NCI-H2107 treated with DMSO at 0.1 percent for 48 hours (cell line): ENCODE results near the gene GRIK1.

ENCODE experiments used
- DNase-seq: peaks from one replicate; lab custom pipeline; 2025; ENCODE audit not compliant: unreplicated experiment; lab: John Stamatoyannopoulos, UW

Gene GRIK1

DNA sequence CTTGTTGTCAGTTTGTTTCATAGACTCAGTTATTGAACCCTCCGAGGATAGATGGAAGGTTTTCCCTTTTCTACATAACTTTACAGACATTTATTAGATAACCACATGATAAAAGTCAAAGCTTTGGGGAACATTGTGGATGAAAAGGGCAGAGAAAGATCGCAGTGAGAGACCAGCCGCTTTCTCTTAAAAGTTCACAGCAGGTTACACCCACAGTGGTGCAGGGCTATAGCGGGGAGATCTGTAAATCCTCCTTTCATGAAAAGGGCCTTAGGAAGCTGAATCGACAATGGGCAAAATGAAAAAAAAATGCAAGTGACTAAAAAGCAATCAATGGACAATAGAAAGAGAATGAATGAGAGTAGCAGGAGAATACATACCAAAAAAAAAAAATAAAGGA lies 218.6 kb downstream of the GRIK1 start:
- DNase-seq, result no peak

DNA sequence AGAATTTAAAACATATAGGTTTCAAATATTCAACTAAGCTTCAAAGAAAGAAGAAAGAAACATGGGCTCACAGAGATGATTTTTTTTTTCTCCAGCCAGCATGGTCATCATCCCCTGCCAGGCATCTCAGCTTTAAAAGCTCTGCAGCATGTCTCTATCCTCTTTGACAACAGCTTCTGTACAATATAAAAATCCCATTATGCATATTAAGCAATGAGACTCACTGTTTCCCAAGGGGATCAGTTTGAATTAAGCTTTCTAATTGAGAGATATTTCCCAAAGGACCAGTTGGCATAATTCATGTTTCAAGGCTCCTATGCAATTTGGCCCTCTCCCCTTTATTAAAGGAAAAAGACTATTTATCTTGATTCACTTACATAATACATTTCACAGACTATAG lies 220.3 kb downstream of the GRIK1 start:
- DNase-seq, result no peak

DNA sequence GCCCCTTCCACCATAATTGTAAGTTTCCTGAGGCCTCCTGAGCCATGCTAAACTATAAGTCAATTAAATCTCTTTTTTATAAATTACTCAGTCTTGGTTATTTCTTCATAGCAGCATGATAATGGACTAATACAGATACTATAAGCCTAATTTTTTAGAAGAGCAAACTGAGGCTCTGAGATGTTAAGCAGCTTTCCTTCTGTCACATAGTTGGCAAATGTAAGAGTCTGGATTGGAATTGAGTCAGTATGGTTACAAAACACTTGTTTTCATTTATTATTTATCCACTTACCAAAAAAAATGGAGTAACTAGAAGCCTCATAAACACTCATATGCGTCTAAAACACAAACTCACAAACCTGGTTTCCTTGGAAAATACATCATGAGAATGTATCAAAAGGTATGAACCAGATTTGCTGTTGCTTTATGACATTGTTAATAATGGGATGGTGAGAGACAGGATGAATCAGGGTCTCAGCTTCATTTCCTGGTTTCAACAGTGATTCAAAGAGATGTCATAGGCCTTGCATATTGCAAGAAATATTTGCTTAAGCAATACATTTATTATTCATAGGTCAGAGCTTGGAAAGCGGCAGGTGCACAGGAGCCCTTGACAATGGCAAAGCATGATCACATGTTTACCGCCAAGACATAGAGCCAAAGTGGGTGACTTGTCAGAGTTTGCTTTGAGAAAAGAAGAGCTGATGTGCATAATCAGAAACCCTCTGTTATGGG lies 221.5 kb downstream of the GRIK1 start:
- no peak for DNase-seq

GRCh38 chr21:29717659-29718058 lies 222.1 kb downstream of the GRIK1 start:
- DNase-seq, result no peak

DNA sequence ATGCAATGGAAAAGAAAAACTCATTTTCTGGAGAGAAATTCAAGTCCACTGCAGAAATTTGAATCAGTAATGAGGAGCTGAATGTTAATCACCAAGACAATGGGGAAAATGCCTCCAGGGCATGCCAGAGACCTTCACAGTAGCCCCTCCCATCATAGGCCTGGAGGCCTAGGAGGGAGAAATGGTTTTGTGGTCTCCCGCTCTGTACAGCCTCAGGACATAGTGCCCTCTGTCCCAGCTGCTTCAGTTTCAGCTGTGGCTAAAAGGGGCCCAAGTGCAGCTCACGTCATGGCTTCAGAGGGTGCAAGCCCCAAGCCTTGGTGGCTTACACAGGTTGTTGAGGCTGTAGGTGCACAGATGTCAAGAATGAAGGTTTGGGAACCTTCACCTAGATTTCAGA lies 223.0 kb downstream of the GRIK1 start:
- DNase-seq, result no peak

GRCh38 chr21:29715089-29715488 lies 224.7 kb downstream of the GRIK1 start:
- DNase-seq, result no peak

DNA sequence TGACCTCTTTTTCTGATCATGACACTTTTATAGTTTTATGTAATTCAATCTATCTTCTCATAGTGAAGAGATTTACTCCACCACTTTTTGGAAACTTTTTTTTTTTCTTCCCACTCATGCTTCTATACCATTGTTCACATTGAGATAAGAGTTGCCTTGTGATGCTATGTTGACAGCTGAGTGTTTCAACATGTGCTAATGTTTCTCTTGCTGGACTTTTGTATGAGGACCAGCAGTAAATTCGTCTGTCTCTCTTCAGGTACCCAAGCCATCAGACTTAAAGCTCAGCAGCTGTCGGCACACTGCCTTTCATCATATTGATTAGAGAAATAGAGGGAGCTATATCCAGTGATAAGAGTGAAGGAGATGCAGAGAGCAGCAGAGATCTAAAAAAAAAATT lies 227.0 kb downstream of the GRIK1 start:
- no peak for DNase-seq

DNA sequence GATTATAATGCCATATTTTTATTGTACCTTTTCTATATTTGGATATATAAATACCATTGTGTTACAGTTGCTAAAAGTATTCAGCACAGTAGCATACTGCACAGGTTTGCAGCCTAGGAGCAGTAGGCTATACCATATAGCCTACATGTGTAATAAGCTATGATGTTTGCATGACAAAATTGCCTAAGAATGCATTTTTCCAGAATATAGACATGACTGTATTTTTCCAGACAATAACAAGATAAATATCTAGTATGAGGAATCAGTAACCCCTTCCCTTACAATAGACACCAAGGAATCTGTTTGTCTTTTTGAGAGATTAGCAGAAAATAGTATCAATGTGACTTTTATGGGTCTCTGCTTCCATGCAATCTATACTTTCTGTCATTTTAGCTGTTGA lies 228.6 kb downstream of the GRIK1 start:
- no peak for DNase-seq

GRCh38 chr21:29710498-29710897 lies 229.3 kb downstream of the GRIK1 start:
- DNase-seq, result no peak

- DNase-seq, result no peak
These were observed 231.4 kb downstream of the GRIK1 start for GRCh38 chr21:29708401-29708800.

- no peak for DNase-seq
These were observed 235.1 kb downstream of the GRIK1 start for GRCh38 chr21:29704719-29705118.

DNA sequence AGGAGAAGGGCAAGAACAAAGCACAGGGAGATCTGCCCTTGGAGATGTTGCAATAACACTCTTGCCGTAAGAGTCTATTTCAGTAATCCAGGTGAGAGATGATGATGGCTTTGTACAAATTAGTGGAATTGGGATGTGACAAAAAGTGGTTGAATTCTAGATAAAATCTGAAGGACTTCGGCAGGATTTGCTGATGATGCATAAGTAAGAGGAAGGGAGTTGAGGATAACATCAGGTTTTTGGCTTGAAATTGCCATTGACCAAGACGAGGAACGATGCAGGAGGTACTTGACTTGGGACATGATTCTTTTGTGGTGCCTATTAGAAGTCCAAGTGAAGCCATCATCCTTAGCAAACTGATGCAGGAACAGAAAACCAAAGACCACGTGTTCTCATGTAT lies 238.1 kb downstream of the GRIK1 start:
- no peak for DNase-seq

GRCh38 chr21:29697555-29698193 lies 242.1 kb downstream of the GRIK1 start:
- no peak for DNase-seq

DNA sequence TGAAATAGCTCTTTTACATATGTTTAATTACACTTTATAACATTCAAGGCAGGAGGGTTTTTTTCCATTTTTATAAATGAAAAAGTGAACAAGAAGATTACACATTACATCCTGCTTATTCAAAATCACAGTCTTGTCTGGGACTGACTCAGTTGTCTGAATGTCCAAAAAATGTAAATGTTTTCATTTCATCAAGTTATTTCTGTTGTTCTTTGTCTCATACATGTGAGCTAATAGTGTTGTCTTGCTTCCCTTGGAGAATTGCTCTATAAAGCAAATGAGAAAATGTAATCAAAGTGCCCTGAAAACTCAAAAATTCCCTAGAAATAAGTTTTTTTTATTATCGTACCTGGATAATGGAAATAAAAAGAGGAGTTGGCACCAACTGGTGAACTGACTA lies 242.9 kb downstream of the GRIK1 start:
- no peak for DNase-seq

- no peak for DNase-seq
These were observed 247.9 kb downstream of the GRIK1 start for GRCh38 chr21:29691616-29692491.

DNA sequence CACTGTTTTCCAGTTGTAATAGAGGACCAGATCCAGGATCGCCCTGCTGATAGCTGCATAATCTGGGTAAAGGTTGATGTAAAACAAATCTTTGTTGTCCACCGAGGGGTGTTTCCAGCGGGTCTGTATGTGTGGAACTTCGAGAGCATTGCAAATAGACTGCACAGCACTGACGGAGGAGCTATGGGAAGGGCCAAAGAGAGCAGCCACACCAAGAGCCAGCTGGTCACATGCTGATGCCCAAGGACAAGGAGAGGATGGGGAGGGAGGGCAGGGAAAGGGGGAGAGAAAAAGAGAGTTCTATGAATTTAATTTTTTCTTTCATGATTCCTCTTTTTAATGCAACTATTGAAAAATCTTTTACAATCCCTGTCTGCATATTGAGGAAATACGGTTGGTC lies 250.0 kb downstream of the GRIK1 start:
- no peak for DNase-seq

- no peak for DNase-seq
These were observed 255.7 kb downstream of the GRIK1 start for GRCh38 chr21:29684106-29684505.

- no peak for DNase-seq
These were observed 257.0 kb downstream of the GRIK1 start for GRCh38 chr21:29682800-29683199.

- DNase-seq, result no peak
These were observed 259.5 kb downstream of the GRIK1 start for GRCh38 chr21:29680273-29680672.

DNA sequence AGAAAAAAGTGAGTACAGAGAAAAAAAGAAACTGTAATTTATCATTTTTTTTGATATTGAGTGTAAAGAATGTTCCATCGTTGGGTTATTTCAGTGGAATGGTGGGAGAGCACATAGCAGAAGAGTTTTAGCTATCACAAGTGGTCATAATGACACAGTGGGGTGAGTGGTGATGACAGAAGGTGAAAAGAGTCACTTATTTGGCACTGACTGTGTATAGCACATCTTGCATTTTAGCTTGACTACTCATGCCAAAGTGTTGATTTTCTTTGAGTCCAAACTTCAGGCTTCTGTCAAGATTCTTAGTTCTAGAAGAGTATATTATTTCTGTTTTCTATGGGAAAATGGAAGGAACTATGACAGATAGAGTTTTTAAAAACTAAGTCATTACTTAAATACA lies 261.2 kb downstream of the GRIK1 start:
- no peak for DNase-seq

- DNase-seq, result no peak
These were observed 262.5 kb downstream of the GRIK1 start for GRCh38 chr21:29677326-29677725.

GRCh38 chr21:29676395-29676794 lies 263.4 kb downstream of the GRIK1 start:
- DNase-seq, result no peak
